HEK293T (cell line): Measurements from ENCODE around the gene PDE8A.

Source experiments
- BHLHE40 ChIP-seq: fragments of 450-650 bp; IDR thresholded peaks from 2 replicates; pipeline ENCODE4 v1.6.1; 2016; ENCODE audit warnings: mild to moderate bottlenecking, moderate library complexity, borderline replicate concordance
- ELF4 ChIP-seq: fragments of 450-650 bp; IDR thresholded peaks from 2 replicates; pipeline ENCODE4 v1.6.1; 2017; ENCODE audit warnings: antibody characterized with exemption
- TF ChIP-seq, protein P1 (sequence below): fragments of 450-650 bp; IDR thresholded peaks from 2 replicates; pipeline ENCODE4 v1.6.1; 2016

DNA sequence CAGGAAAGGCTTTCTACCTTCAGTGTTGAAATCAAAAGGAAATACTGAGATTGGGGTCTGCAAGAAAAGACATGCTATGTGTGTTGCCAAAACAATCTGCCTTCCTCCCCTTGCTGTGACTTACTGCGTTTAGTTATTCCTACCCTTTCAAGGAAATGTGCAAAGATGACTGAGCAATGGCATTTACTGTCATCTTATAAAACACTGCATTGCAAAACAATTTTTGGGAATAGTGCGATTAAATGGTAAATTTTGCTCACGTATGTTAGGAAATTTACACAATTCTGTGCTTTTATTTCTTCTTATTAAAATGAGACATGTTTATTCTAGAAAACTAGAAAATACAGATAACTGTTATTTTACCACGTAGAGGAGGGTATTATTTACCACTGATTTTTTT, 45.8 kb downstream of the PDE8A start:
- TF ChIP-seq BHLHE40 (no peak), ELF4 (no peak)
- TF ChIP-seq, protein P1, sequence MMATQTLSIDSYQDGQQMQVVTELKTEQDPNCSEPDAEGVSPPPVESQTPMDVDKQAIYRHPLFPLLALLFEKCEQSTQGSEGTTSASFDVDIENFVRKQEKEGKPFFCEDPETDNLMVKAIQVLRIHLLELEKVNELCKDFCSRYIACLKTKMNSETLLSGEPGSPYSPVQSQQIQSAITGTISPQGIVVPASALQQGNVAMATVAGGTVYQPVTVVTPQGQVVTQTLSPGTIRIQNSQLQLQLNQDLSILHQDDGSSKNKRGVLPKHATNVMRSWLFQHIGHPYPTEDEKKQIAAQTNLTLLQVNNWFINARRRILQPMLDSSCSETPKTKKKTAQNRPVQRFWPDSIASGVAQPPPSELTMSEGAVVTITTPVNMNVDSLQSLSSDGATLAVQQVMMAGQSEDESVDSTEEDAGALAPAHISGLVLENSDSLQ: no peak
